HCT116 (cell line): ENCODE measurements around the gene MTA3. TPM values are rescaled to one million over a fixed set of nuclear protein-coding genes. Genes with fewer than 3 reads are reported as not detected.
"Not testable (repeated sequence)": the region's sequence is repeated elsewhere in the genome, so short reads cannot be mapped to it uniquely, and the experiment has no call there.

Source experiments
- ATAC-seq: fragments of 200-7000 bp; cut with Tn5 transposase; 2 replicates; pipeline ENCODE4 v1.9.1; 2020; ENCODE audit warnings: mild to moderate bottlenecking, moderate library complexity
- BruUV-seq: library from RNA; stranded (reverse); fragments of 400-500 nt; replicated peaks from 2 replicates; lab custom pipeline; 2021; lab: Mats Ljungman, UMichigan
- CTCF ChIA-PET: fragments of 300-600 bp; sonication (Branson Sonifier 250); formaldehyde crosslinking; loops from one replicate; lab custom pipeline; 2021; ENCODE audit warnings: antibody characterized with exemption; lab: Charles Lee
- POLR2A ChIA-PET: fragments of 300-600, 350-600 bp; sonication (Branson Sonifier 250); formaldehyde crosslinking; loops from one replicate; lab custom pipeline; 2021; ENCODE audit warnings: antibody characterized with exemption; lab: Charles Lee
- RAD21 ChIA-PET, 2 experiments: fragments of 300-600 bp; sonication (Branson Sonifier 250); formaldehyde crosslinking; loops; one replicate each; lab custom pipeline; 2023; ENCODE audit warnings: low total read pairs in 2 of 2; ENCODE audit not compliant: uncharacterized antibody in 2 of 2, unreplicated experiment in 2 of 2, low non-redundant PET in 1 of 2; lab: Charles Lee
- DNase-seq: peaks from one replicate; pipeline ENCODE4 v3.0.0-alpha.2; 2010; ENCODE audit warnings: low read depth, low spot score
- H2AFZ ChIP-seq: fragments of 200-600 bp; shearing (Covaris generic), sonication (generic); 2 replicates; pipeline ENCODE4 v1.6.1; 2017; ENCODE audit warnings: low read depth, mixed run types, mixed read lengths, antibody characterized with exemption, low read length; ENCODE audit not compliant: poor library complexity, severe bottlenecking
- H3K27ac ChIP-seq: 2 replicates; pipeline ENCODE4 v1.5.1; 2012; ENCODE audit warnings: low read depth, low read length
- H3K27me3 ChIP-seq: fragments of 200-600 bp; sonication (generic); 2 replicates; pipeline ENCODE4 v1.6.1; 2016; ENCODE audit warnings: mixed run types, low read length, mixed read lengths; ENCODE audit not compliant: insufficient read depth
- H3K36me3 ChIP-seq, 2 experiments: fragments of 200-500 bp in 1 of 2; fragments of 200-600 bp in 1 of 2; sonication (Bioruptor generic) in 1 of 2; sonication (generic) in 1 of 2; 2 replicates each; pipeline versions ENCODE4 v1.5.1 to v1.6.1; 2014 to 2016; ENCODE audit warnings: low read length in 2 of 2, inconsistent platforms in 1 of 2, mixed read lengths in 1 of 2, mixed run types in 1 of 2; ENCODE audit not compliant: insufficient read depth in 2 of 2, control insufficient read depth in 1 of 2
- H3K4me1 ChIP-seq, 2 experiments: fragments of 200-600 bp in 1 of 2; sonication (generic) in 1 of 2; 2 replicates each; pipeline versions ENCODE4 v1.5.1 to v1.6.1; 2012 to 2017; ENCODE audit warnings: low read length in 2 of 2, inconsistent platforms in 1 of 2, mild to moderate bottlenecking in 1 of 2, mixed read lengths in 1 of 2, mixed run types in 1 of 2, moderate library complexity in 1 of 2; ENCODE audit not compliant: insufficient read depth in 2 of 2, control insufficient read depth in 1 of 2
- H3K4me2 ChIP-seq: fragments of 200-600 bp; sonication (generic); 2 replicates; pipeline ENCODE4 v1.6.1; 2017; ENCODE audit warnings: mixed run types, low read length, mixed read lengths
- H3K4me3 ChIP-seq, 2 experiments: fragments of 200-600 bp in 1 of 2; sonication (generic) in 1 of 2; replicated peaks in 1 of 2; 2 replicates each; pipeline ENCODE4 v1.5.1; 2011 to 2016; ENCODE audit warnings: low read length in 2 of 2, control low read depth in 1 of 2, low read depth in 1 of 2, mild to moderate bottlenecking in 1 of 2, mixed read lengths in 1 of 2, mixed run types in 1 of 2
- H3K79me2 ChIP-seq: fragments of 200-600 bp; sonication (generic); 2 replicates; pipeline ENCODE4 v1.6.1; 2017; ENCODE audit warnings: mild to moderate bottlenecking, mixed run types, low read length, moderate library complexity, mixed read lengths; ENCODE audit not compliant: insufficient read depth
- H3K9ac ChIP-seq: fragments of 200-600 bp; sonication (generic); 2 replicates; pipeline ENCODE4 v1.6.1; 2016; ENCODE audit warnings: low read length, mixed read lengths
- H3K9me2 ChIP-seq: fragments of 200-600 bp; sonication (generic), shearing (Covaris generic); 2 replicates; pipeline ENCODE4 v1.6.1; 2017; ENCODE audit warnings: mixed run types, mild to moderate bottlenecking, moderate library complexity; ENCODE audit not compliant: insufficient read depth
- H3K9me3 ChIP-seq, 2 experiments: fragments of 200-500 bp in 1 of 2; fragments of 200-600 bp in 1 of 2; sonication (Bioruptor generic) in 1 of 2; sonication (generic) in 1 of 2; 2 replicates each; pipeline ENCODE4 v1.6.1; 2014 to 2017; ENCODE audit warnings: low read length in 2 of 2, mixed read lengths in 2 of 2, inconsistent platforms in 1 of 2, low read depth in 1 of 2, mild to moderate bottlenecking in 1 of 2, mixed run types in 1 of 2, moderate library complexity in 1 of 2; ENCODE audit not compliant: control insufficient read depth in 1 of 2, insufficient read depth in 1 of 2
- H4K20me1 ChIP-seq: fragments of 200-600 bp; sonication (generic), shearing (Covaris generic); 2 replicates; pipeline ENCODE4 v1.6.1; 2017; ENCODE audit warnings: mixed run types, mild to moderate bottlenecking, moderate library complexity; ENCODE audit not compliant: insufficient read depth
- EGR1 ChIP-seq: IDR thresholded peaks from 2 replicates; pipeline ENCODE4 v1.6.1; 2012; ENCODE audit warnings: low read depth
- ELF1 ChIP-seq: IDR thresholded peaks from 2 replicates; pipeline ENCODE4 v1.6.1; 2012; ENCODE audit warnings: low read depth, borderline replicate concordance
- EZH2 ChIP-seq: fragments of 200-600 bp; sonication (generic); IDR thresholded peaks from 2 replicates; pipeline ENCODE4 v1.6.1; 2017; ENCODE audit warnings: antibody characterized with exemption, mixed run types
- FOSL1 ChIP-seq: IDR thresholded peaks from 2 replicates; pipeline ENCODE4 v1.6.1; 2012; ENCODE audit warnings: low read depth
- JUND ChIP-seq: IDR thresholded peaks from 2 replicates; pipeline ENCODE4 v1.6.1; 2012
- MAX ChIP-seq: IDR thresholded peaks from 2 replicates; pipeline ENCODE4 v1.6.1; 2012
- POLR2A ChIP-seq: IDR thresholded peaks from 2 replicates; pipeline ENCODE4 v1.7.0; 2011; ENCODE audit warnings: borderline replicate concordance; ENCODE audit not compliant: insufficient read depth, insufficient read length; ENCODE audit errors: extremely low read depth
- POLR2AphosphoS5 ChIP-seq: IDR thresholded peaks from 2 replicates; pipeline ENCODE4 v1.6.1; 2011; ENCODE audit warnings: mild to moderate bottlenecking, low read depth, low read length, moderate library complexity
- RAD21 ChIP-seq: IDR thresholded peaks from 2 replicates; pipeline ENCODE4 v1.6.1; 2012; ENCODE audit warnings: low read depth, mild to moderate bottlenecking
- SRF ChIP-seq: IDR thresholded peaks from 2 replicates; pipeline ENCODE4 v1.6.1; 2012; ENCODE audit warnings: low read depth
- TCF7L2 ChIP-seq: IDR thresholded peaks from 2 replicates; pipeline ENCODE4 v1.7.0; 2011; ENCODE audit warnings: borderline replicate concordance, inconsistent platforms; ENCODE audit not compliant: insufficient read depth, insufficient read length; ENCODE audit errors: extremely low read depth
- YY1 ChIP-seq: IDR thresholded peaks from 2 replicates; pipeline ENCODE4 v1.6.1; 2011; ENCODE audit warnings: low read length, low read depth, moderate library complexity, mild to moderate bottlenecking; ENCODE audit not compliant: insufficient replicate concordance; ENCODE audit errors: extremely low read depth
- ZFX ChIP-seq: fragments of 450-650 bp; IDR thresholded peaks from 2 replicates; pipeline ENCODE4 v1.6.1; 2017
- intact Hi-C: fragments of 100-400 bp; cut with micrococcal nuclease; formaldehyde crosslinking; loops from 2 replicates; pipeline ENCODE4 v1.10.0; 2022
- total RNA-seq: library from RNA; stranded (reverse); gene quantifications from one replicate; pipeline ENCODE4 v1.2.1, GENCODE V29; 2021; ENCODE audit not compliant: unreplicated experiment

The MTA3 gene
- total RNA-seq, 1 experiment from 2014 or later = 46.3 TPM

- TF ChIP-seq YY1 (no peak), POLR2A (no peak), JUND (no peak), EGR1 (no peak), TCF7L2 (no peak)
These were observed 49.7 kb downstream of the MTA3 start (continued) for GRCh38 chr2:42618116-42618515.

- DNase-seq (no peak), ATAC-seq (no peak)
- Histone ChIP-seq H3K36me3 (no peaks in the 10 kb centered on the region), H3K9ac (no peak overlapping the region), H3K27ac (no peak overlapping the region), H3K4me1 (peaks cover 3 to 8% of the 10 kb centered on the region in 2 experiments; a peak in 3 of 4 replicates), H2AFZ (no peak overlapping the region), H3K4me2 (no peak overlapping the region), H3K27me3 (no peaks in the 10 kb centered on the region), H3K9me2 (no peaks in the 10 kb centered on the region), H4K20me1 (no peaks in the 10 kb centered on the region; the same call in 1 of the 2 replicates), H3K4me3 (no peak overlapping the region), H3K79me2 (peaks cover 2% of the 10 kb centered on the region; the same call in 1 of the 2 replicates), H3K9me3 (no peaks in the 10 kb centered on the region)
- POLR2A ChIA-PET = no interaction called here
- CTCF ChIA-PET = no interaction called here
- TF ChIP-seq RAD21 (no peak), ELF1 (no peak), FOSL1 (no peak), ZFX (no peak), MAX (no peak), EZH2 (no peak), POLR2AphosphoS5 (no peak), POLR2A (no peak), EGR1 (no peak), YY1 (no peak), SRF (no peak)
- RAD21 ChIA-PET = no interaction called here
- intact Hi-C loops = no loop called here
- no TSS peak for BruUV-seq
These were observed 50.5 kb downstream of the MTA3 start for GRCh38 chr2:42618972-42619371.

DNA sequence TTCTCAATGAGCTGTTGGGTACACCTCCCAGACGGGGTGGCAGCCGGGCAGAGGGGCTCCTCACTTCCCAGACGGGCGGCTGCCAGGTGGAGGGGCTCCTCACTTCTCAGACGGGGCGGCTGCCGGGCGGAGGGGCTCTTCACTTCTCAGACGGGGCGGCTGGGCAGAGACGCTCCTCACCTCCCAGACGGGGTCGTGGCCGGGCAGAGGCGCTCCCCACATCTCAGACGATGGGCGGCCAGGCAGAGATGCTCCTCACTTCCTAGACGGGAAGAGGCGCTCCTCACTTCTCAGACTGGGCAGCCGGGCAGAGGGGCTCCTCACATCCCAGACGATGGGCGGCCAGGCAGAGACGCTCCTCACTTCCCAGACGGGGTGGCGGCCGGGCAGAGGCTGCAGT is 53.2 kb downstream of the MTA3 start:
- H3K4me3 ChIP-seq, H3K9me3 ChIP-seq, intact Hi-C loops, H4K20me1 ChIP-seq, H3K4me2 ChIP-seq, BruUV-seq, H3K27ac ChIP-seq, RAD21 ChIA-PET, H3K4me1 ChIP-seq, H3K36me3 ChIP-seq, POLR2A ChIA-PET, DNase-seq, H3K27me3 ChIP-seq, CTCF ChIA-PET, H3K79me2 ChIP-seq, ATAC-seq, H3K9ac ChIP-seq, H2AFZ ChIP-seq, H3K9me2 ChIP-seq: not testable (repeated sequence)
